Parietal lobe (tissue), 2 donors: ENCODE data around the gene ZHX3. TPM values are rescaled to one million over a fixed set of nuclear protein-coding genes. Genes with fewer than 3 reads are reported as not detected.

Experiments
- small RNA-seq: library from RNA; depleted of rRNA; stranded (forward); fragments of <200 nt; gene quantifications from one replicate; pipeline ENCODE3, GENCODE V24; 2014; ENCODE audit warnings: low replicate concordance
- total RNA-seq: library from RNA; depleted of rRNA; stranded (reverse); fragments of >200 nt; gene quantifications from one replicate; pipeline ENCODE4 v1.2.3, GENCODE V29; 2014

ZHX3 gene, protein sequence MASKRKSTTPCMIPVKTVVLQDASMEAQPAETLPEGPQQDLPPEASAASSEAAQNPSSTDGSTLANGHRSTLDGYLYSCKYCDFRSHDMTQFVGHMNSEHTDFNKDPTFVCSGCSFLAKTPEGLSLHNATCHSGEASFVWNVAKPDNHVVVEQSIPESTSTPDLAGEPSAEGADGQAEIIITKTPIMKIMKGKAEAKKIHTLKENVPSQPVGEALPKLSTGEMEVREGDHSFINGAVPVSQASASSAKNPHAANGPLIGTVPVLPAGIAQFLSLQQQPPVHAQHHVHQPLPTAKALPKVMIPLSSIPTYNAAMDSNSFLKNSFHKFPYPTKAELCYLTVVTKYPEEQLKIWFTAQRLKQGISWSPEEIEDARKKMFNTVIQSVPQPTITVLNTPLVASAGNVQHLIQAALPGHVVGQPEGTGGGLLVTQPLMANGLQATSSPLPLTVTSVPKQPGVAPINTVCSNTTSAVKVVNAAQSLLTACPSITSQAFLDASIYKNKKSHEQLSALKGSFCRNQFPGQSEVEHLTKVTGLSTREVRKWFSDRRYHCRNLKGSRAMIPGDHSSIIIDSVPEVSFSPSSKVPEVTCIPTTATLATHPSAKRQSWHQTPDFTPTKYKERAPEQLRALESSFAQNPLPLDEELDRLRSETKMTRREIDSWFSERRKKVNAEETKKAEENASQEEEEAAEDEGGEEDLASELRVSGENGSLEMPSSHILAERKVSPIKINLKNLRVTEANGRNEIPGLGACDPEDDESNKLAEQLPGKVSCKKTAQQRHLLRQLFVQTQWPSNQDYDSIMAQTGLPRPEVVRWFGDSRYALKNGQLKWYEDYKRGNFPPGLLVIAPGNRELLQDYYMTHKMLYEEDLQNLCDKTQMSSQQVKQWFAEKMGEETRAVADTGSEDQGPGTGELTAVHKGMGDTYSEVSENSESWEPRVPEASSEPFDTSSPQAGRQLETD
- total RNA-seq = 32.2 TPM

DNA sequence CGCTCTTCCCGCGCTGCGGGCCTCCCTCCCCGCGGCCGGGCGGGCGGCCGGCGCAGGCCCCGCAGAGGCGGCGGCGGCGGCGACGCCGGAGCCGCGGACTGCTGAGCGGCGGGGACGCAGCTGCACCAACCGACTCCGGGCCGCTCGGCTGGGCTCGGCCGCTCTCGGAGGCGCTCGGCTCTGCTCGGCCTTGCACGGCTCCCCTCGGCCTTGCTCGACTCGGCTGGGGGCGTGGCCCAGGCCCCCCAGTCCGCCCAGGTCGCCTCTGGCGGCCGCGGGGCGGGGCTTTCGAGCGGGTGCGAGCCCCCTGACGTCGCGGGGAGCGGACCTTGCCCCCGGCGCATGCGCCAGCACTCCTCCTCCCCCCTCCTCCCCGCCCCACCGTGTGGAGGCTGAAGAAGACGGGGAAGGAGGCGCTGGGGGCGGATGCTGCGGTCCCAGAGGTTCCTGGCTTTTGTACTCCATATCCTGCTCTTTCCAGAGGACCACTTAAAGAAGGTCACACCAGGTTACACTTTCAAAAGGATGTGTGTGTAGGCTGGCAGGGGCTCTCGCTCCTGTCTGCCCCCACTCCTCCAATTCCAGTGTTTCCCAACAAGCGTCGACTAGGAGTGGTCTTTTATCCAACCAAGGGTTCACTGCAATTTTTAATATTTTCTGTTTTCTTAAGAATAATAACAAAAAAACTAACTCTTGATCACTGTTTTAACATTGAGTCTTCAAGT, at the start of gene ZHX3:
Gene ZHX3 (minus strand): TSS at position 186 of the 725 bp plus-strand sequence. CDS start 112,815 bp downstream, outside the sequence.

DNA sequence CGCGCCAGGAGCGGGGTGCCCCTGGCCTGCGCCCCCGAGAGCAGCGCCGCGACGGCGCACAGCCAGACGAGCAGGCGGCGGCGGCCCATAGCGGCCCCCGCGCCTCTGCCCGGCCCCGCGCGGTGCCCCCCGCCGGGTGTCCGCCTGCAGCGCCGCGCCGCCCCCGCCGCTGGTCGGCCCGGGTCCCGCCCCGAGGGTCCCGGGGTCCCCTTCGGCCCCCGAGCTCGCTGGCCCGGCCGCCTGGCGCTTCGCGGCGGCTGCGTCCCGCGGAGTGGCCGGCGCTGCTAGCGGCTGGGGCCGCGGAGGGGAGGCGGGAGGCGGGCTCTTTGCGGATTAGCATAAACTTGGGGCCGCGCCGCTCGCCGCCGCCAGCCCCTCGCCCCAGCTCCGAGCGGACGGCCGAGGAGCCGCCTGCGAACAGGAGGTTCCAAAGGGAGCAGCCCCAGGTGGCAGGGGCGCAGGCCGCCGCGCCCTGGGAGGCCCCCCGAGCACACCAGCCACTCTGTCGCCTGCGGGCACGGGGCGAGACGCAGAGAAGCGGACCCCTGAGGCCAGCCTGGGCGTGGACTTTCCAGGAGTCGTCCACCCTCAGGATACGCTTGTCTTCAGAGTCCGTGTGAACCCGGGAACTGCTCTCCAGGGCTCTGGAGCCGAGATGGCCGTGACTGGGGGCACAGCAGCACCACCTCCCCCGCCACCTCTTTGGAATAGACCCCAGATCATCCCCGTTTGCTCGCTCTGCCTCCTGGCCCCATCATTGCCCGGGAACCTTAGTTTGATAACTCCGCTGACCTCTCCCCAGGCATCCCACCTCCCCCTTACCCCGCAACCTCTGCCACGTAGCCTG, 49.2 kb upstream of the ZHX3 start, which contains the start of gene EMILIN3:
Gene EMILIN3 (minus strand): TSS at position 273 of the 847 bp plus-strand sequence. CDS start 184 bp downstream, at position 89.

DNA sequence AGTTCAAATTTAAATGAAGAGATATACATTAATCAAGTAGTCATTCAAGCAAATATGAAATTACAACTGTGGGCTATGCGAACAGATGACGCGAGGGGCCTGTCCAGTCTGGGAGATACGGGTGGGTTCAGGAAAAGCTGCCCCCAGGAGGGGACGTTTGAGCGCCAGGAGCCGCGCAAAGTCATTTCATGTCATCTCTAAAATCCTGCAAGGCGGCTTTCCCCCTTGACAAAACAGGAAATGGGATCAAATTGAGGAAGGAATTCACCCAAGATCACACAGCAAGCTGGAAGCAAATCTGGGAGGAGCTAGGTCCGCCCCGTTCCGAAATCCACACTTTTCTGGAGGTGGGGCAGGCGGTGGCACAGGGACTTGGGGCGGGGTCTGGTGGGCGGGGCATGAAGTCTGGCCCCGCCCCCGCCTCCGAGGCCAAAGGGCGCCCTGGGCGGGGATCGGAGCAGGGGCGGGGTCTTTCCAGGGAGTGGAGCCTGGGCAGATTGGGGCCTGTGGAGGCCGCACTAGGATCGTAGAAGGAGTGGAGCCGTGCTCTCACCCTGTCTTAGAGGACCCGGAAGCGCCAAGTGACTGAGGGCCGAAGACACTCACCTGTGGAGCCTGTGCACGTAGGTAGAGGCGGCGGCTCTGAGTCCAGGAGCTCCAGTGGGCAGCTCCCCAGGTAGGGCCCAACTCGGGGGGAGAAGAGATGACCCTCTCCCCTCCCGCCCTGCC, 23.0 kb upstream of the ZHX3 start, which contains the start of gene LPIN3:
Gene LPIN3 (plus strand): TSS at position 495 of the 729 bp plus-strand sequence. CDS start 4,983 bp downstream, outside the sequence.

DNA sequence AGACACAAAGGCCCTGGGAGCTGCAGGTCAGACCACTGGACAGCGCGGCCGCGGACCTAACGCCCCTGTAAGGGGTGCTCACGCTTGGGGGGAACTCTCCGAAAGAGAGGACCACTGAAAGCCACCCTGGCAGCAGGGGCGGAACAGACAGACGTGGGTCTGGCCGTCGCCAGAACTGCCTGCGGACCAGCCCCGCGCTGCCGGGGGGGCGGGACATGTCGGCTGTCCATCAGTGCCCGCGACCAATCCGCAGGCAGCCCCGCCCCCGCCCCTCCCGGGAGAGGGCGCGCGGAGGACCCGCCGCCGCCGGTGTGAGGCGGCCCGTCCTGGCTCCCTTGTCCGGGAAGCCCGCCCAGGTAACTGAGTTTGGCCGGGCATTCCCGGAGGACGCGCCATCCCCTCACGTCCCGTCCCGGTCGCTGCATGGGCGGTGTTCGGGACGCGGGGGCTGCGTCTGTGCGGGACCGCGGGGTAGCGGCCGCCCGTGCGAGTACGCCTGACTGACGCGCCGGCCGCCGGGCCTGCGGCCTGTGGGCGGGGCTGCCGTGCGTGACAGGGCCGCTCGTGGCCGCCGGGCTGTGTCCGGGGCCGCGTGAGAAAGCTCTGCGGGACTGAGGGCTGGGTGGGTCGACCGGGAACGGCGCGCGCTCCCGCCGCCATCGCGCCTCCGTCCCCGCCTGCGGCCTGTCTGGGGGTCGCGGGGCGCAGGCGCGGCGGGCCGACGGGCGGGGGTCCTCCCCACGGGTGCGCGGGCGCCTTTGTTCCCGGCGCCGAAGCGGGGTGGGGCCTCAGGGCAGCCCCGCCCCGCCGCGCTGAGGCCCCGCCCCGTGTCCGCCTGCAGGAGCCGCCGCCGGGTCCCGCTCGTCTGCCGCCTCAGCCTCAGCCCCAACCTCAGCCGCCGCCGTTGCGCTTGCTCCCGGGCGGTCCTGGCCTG, 180.6 kb downstream of the ZHX3 start, which contains the start of gene PLCG1:
Gene PLCG1 (plus strand): TSS at position 864 of the 934 bp plus-strand sequence. CDS start 99 bp downstream, outside the sequence.

Small RNA genes lying within 50 kb of the gene (small RNA-seq; reads per million reads assigned to genes)
- gene AL022394.1 = not detected
- gene MIR6871 = not detected
- not detected for gene RN7SL615P

Other genes with a start within 250 kb of the ZHX3 start
- gene PLCG1, start 180.2 kb downstream of the ZHX3 start, total RNA-seq = 264 TPM
- 0.63 TPM for gene LPIN3, start 23.1 kb upstream of the ZHX3 start, total RNA-seq
- gene EMILIN3, start 49.1 kb upstream of the ZHX3 start, total RNA-seq = 3.1 TPM